Hematopoietic multipotent progenitor cell treated with erythropoietin and hydrocortisone succinate and interleukin-3 and kit ligand, for 17 days (in vitro differentiated cells): ENCODE measurements around the gene CIROP.

ENCODE experiments used
- DNase-seq: peaks from one replicate; pipeline ENCODE4 v3.0.0-alpha.2; 2015; ENCODE audit warnings: low spot score

Gene CIROP, protein sequence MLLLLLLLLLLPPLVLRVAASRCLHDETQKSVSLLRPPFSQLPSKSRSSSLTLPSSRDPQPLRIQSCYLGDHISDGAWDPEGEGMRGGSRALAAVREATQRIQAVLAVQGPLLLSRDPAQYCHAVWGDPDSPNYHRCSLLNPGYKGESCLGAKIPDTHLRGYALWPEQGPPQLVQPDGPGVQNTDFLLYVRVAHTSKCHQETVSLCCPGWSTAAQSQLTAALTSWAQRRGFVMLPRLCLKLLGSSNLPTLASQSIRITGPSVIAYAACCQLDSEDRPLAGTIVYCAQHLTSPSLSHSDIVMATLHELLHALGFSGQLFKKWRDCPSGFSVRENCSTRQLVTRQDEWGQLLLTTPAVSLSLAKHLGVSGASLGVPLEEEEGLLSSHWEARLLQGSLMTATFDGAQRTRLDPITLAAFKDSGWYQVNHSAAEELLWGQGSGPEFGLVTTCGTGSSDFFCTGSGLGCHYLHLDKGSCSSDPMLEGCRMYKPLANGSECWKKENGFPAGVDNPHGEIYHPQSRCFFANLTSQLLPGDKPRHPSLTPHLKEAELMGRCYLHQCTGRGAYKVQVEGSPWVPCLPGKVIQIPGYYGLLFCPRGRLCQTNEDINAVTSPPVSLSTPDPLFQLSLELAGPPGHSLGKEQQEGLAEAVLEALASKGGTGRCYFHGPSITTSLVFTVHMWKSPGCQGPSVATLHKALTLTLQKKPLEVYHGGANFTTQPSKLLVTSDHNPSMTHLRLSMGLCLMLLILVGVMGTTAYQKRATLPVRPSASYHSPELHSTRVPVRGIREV

DNA sequence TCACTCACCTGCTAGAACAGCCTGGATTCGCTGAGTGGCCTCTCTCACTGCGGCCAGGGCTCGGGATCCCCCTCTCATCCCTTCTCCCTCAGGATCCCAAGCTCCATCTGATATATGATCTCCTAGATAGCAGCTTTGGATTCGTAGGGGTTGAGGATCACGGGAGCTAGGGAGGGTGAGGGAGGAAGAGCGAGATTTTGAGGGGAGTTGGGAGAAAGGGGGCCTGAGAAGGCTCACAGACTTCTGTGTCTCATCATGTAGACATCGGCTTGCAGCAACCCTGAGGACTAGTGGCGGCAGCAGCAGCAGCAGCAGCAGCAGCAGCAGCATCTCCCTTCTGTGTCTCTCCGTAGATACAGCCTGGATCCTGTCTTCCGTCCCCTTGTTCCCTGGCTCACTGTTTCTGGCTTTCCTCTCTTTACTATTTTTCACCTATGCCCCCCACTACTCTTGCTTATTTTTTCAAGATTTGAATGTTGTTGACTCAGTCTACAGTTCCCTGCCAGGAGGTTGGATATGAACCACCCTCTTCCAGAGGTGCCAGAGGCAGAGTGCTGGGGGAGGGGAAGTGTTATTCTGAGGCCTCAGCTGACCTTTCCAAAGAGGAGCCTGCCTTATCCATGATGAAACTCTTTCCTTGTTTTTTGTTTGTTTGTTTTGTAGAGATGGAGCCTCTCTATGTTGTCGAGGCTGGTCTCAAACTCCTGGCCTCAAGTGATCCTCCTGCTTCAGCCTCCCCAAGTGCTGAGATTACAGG lies at the start of gene CIROP:
TSS of gene CIROP (minus strand) at position 399 of the 757 bp plus-strand sequence. CDS start at position 330, 69 bp downstream.
- no peak for DNase-seq

DNA sequence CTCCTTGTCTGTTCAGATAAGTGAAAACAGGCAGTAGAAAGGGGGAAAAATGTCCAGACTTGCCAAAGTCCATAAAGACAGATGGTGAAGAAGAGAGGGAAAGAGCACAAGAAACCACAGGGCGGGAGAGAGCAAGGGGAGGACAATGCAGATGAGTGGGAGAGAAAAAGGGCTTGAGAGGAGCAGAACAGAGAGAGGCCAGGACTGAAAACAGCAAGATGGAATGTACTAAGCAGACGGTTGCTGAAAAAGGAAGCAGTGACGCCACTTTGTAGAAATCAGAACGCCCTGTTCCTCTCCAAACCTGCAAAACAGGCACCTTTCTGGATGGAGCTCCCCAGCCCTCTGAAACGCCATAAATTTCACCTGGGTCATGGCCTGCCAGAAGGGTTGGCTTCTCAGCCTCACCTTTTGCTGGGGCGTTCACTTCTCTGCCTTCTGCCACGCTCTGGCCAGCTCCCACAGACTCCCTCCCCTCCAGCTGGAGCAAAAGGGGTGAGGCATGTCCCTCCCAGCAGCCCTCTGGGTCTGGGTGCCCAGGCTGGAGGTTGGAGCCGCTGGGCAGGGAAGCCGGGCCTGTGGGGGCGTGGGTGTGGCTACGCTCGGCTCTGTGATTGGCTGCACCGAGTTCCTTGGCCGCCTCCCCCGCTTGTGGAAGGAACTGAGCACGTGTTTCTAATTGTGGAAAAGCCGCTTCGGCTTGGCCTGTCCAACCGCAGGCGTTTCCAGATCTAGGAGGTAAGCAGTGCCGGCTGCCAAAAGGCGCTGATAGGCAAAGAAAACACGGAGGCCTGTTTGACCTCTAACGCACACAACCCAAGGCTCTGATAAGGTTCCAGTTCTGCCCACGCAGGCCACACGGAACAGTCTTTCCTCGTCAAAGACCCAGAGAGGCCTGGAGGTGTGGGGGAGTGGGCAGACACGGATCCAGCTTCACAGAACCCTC lies 49.3 kb upstream of the CIROP start:
- DNase-seq: no peak

DNA sequence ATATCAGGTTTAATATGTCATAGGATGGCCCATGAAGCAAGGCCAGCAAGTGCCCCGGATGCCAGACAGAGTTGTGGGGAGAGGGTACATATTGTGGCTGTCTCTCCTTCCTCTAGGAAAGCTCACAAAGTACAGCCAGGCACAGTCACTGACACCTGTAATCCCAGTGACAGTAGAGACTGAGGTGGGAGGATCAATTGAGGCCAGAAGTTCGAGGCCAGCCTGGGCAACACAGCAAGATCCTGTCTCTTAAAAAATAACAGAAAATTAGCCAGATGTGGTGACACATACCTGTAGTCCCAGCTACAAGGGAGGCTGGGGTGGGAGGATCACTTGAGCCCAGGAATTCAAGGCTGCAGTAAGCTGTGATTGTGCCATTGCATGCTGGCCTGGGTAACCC lies 46.6 kb upstream of the CIROP start:
- DNase-seq: no peak

DNA sequence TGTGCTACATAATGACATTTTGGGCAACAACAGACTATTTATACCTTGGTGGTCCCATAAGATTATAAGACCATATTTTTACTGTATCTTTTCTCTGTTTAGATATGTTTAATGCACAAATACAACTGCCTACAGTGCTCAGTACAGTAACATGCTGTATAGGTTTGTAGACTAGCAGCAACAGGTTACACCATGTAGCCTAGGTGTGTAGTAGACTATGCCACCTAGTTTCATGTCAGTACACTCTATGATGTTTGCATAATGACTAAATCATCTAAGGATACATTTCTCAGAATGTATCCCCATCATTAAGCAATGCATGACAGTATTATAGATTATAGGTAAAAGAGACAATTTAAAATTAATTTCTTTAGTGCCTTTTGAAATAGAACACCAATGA lies 45.0 kb upstream of the CIROP start:
- DNase-seq: no peak

DNA sequence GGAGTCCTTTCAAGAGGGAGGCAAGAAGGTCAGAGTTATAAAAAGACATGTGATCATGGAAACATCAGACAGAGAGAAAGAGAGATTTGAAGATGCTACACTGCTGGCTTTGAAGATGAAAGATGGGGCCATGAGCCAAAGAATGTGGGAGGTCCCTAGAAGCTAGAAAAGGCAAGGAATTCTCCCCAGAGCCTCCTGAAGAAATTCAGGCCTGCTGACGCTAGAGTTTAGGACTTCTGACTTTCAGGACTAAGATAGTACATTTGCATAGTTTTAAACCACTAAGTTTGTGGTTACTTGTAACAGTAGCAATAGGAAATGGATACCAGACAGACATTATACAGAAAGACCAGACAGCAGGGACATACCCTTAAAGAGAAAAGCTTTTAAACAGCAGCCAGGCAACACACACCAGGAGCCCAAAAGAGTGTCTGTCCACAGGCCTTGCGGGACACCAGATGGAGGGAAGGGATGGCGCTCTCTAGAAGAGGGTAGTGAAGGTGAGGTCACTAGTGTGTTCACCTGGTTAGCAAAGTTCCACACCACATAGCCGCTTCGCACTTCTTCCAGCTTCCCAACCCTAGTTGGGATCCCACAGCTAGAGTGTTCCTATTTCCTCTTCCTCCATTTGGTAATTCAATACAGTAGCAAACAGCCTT lies 43.9 kb upstream of the CIROP start:
- DNase-seq: no peak

DNA sequence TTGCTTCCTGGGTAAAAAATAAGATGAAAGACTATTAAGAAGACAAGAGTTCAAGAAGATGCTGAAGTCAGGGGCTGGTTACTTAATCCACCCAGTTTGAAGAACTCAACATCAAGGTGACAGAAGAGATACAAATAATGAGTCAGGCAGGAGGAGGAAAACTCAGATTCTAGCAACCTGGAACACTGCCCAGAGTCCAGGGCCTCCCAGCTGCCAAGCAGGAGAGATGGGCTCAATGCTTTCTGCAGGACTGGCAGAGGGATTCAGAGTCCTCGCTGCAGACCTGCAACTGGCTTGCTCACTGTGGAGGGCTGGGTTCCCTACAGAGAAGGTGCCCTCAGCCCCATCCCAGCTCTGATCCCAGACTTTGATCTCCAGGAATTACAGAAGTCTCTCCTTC lies 42.9 kb upstream of the CIROP start:
- no peak for DNase-seq

DNA sequence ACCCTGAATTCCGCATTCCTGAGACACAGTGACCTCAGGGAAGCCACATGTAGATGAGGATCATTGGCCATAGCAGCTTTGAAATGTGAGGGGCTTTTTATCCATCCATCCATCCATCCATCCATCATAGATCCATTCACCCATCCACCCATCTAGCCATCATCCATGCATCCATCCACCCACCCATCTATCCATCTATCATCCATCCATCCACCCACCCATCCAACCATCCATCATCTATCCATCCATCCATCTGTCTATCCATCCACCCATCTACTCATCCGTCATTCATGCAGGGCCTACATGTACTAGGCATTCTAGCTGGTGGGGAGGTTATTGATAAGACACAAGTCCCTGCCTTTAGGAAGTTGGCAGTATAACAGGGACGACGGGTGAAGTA lies 42.2 kb upstream of the CIROP start:
- no peak for DNase-seq

DNA sequence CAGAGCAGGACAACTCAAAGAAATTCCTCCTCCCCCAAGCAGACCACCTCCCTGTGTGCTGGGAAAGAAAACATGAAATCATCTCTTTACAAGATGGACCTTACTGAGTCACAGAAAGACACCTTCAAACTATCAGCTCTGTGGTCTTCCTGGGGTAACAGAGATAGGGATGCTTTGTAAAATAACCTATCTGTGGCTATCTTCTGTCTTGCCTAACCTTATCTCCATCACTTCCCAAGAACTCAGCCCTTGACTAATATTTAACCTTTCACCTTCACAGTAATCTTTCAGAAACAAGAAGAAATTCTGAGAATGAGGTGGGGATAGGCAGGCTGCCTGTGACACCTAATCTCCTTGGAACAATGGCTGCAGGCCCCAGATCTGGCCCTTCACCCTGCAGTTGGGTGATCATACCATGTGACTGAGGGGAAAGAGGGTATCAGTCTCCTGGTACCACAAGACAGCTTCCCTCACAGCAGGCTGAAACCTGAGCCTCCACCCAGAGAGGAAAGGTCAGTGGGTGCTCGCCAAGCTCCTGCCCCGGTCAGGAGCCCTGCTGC lies 41.6 kb upstream of the CIROP start:
- no peak for DNase-seq

DNA sequence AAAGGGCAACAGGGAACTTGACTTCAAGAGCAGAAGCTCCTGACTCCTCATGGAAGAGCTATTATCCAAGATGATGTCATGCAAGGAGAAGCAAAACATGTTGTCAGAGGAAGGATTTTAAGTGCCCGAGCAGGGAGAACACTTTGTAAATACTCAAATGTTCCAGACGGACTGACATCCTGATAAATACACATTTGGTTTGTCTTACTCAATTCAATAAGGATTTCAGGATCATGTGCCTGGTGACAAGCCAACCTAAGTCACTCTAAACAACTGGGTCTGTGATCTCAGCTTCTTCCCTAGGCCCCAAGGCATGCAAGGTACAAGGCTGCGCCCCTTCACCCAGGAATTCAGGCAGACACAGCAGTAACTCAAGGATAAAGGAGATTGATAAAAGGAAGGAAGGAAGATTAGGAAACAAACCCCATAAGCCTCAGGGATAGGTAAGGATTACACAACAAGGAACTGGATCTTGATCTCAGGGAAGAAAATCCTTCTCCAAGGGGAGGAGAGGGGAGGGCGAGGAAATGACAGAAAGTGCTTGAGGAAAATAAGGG lies 41.1 kb upstream of the CIROP start:
- no peak for DNase-seq

DNA sequence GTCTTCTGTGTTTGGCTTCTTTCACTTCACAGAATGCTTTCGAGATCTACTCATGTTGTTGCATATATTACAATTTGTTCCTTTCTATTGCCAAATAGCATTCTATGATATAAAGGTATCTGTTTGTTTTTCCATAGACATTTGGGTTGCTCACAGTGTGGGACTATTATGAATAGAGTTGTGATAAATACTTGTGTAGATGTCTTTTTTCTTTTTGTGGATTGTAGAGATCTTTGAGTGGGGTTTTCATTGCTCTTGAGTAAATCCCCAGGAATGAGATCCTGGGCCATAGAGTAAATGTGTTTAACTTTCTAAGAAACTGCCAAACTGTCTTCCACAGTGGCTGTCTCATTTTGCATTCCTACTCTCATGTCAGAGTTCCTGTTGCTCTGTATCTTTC lies 39.1 kb upstream of the CIROP start:
- DNase-seq: no peak

DNA sequence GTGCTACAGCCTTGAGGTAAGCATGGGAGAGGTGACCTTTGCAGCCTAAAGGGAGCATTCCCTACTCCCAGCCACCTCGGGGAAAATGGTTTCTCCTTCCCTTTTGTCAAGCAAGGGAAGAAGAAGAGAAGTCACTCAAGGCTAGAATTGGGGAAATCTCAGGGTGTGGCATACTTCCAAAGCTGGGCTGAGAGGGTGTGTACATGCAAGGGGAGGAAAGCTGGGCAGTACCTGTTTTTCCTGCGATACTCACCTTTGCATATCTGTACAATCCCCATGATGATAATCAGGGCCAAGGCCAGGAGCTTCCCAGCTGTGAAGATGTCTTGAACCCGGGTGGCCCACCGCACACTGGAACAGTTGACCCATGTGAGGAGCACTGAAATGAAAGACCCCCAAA lies 38.0 kb upstream of the CIROP start:
- DNase-seq: no peak

DNA sequence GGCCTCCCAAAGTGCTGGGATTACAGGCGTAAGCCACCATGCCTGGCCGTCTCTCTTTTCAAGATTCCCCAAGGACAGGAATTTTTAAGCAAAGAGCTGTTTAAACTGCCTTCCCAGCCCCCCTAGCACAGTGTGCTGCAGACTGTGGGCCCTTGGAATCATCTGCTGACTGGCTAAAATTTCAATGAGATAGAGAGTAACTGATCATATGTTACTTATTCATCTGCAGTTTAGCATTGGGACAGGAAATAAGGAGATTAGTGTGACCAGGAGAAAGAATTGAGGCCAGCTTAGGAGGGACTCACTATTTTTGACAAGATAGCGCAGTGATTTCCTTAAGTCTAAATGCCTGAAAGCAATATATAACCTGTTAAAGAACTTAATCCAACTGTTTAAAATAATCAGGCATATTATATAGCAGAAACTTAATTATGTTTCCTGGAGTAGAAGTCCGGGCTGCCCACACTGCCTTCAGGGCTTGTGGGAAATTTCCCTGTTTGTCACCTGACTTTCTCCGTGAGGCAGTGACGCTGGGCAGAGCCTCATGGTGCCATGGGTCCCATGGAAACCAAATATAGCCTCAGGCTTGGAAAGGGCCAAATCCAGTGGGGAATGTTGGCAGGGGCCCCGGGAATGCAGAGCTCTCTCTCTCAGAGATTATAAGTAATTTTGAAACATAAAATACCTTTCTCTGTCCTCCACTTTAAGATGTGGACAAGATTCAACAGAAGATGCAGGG lies 37.1 kb upstream of the CIROP start:
- DNase-seq: no peak

DNA sequence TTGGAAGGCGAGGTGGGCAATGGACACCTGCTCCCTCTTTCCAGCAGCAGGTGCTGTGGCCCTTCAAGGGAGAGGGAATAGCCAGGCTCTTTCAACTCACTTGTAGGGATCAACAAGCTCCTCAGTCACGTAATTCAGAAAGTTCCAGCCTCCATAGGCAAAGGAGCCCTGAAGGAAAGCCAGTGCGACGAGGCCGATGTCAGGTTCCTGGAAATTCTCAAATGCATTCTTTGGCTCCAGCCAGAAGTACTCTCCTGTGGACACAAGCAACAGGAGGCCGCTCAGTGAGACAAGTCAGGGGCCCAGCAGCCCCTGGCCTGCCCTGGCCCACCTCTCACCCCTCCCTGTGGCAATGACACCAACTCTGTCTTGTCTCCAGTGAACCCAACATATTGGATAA lies 35.6 kb upstream of the CIROP start:
- no peak for DNase-seq

DNA sequence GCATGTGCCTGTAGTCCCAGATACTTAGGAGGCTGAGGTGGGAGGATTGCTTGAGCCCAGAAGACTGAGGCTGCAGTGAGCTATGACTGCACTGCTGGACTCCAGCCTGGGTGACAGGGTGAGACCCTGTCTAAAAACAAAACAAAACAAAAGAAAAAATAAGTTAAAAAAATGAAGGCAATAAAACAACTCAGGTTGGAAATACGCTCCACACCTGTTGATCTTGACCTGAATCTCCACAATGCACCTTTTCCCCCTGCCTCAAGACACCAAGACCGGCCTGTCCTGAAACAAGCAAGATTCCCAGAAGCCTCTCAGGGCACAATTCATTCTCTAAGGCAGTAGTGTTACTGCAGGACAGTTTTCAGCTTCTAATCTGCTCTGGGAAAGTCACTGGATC lies 35.1 kb upstream of the CIROP start:
- no peak for DNase-seq

DNA sequence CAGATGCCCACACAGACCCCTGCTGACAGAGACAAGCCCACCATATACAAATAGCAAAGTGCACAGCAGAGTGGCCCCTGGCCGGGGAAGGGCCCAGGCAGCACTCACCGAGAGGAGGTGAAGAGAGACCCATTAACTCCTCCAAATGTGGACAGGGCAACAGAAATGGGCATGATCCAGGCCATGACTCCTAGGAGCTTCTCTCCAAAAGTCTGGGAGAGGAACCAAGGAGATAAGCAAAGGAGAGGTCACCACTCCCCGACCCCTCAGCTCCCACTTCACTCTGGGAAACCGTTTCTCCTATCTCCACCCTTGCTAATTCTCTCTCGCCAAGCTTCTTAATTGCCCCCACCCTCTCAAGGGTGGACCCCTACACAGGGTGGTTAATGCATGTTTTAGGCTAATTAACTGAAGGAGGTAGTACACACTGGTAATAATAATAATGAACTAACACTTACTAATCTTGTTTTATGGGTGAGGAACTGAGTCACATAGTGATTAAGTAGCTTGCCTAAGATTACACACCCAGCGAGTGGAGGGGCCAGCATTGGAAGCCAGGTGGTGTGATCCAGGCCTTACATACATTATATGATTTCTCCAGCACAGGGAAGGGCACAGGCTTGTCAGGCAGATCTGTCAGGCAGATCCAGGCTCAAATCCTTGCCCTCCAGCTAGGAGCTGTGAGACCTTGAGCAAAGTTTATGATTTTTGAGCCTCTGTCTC lies 33.2 kb upstream of the CIROP start:
- DNase-seq: no peak

DNA sequence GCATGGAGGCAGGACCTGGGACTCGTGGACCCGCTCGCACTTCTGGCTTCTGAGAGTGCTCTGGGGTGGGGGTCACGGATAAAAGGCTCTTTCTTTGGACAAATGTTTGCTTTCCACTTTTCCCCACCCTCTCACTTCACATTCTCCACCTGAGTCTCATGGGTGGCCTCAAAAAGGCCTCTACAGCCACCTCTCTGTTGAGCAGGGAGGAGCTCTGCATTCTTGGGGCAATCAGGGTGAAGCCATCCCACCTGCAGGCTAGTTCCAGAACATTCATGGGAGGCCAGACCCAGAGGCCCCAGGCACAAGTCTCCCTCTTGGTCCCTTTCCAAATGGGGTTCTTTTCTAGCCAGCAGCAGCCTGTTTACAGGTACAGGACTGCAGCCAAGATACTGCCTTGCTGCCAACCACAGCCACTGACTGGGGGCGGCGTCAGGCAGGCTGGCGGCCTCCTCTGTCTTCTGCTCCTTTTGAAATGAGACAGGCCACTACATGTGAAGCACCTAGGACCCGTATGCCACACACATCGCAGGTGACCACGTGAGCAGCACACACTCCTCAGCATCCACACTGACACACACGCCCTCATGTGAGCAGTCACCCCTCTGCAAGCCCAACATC lies 32.5 kb upstream of the CIROP start:
- DNase-seq: no peak

DNA sequence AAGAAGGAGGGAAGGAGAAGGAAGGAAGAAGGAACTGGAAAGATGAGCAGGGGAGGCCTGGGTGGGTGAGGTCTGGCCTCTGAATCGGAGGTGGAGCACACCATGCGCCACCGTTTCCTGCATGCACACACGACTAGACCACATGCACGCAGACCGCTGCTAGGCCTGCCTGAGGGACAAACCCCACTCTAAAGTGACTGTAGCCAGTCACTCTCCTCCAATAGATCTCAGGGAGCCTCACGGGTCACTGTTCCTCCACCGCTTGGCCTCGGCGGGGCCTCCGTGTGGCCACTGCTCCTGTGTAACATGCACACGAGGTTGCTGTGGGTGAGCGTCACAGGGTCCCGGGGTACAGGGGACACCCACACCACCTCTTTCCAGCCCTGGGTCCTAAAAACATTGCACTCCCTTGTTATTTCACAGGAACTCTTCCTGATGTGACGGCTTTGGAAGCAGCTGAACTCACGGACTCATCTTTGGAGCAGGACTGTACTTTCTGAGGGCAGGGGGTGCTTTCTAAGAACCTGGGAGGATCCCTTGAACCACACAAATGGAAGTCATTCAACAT lies 31.9 kb upstream of the CIROP start:
- no peak for DNase-seq

DNA sequence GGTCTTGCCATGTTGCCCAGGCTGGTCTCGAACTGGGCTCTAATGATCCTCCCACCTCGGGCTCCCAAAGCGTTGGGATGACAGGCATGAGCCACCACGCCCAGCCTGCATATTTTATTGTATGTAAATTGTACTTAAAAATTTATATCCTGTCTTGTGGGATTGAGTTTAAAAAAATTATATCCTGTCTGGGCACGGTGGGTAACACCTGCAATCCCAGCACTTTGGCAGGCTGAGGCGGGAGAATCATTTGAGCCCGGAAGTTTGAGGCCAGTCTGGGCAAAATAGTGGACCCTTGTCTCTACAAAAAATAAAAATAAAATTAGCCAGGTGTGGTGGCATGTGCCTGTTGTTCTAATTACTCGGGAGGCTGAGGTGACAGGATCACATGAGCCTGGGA lies 28.2 kb upstream of the CIROP start:
- DNase-seq: no peak
